Left lung (tissue), 10 donors: ENCODE data around the gene RASGRF2. TPM values are rescaled to one million over a fixed set of nuclear protein-coding genes. Genes with fewer than 3 reads are reported as not detected.

Experiments
- ATAC-seq: fragments of 200-7000 bp; cut with Tn5 transposase; one replicate; pipeline ENCODE4 v1.9.1; 2020; ENCODE audit warnings: moderate library complexity
- DNase-seq, 4 donors: peaks; one replicate each; pipeline ENCODE4 v3.0.0-alpha.2; 2013 to 2020
- H3K27ac ChIP-seq, 2 donors: fragments of 200-600 bp; sonication (generic) in 1 of 2; one replicate each; pipeline versions ENCODE4 v1.5.0 to v1.8.0; 2020 to 2021
- H3K27me3 ChIP-seq, 2 donors: fragments of 200-600 bp; sonication (generic) in 1 of 2; one replicate each; pipeline versions ENCODE4 v1.5.0 to v1.8.0; 2020 to 2021
- H3K36me3 ChIP-seq, 2 donors: fragments of 200-600 bp; sonication (generic) in 1 of 2; one replicate each; pipeline versions ENCODE4 v1.5.0 to v1.8.0; 2020 to 2021
- H3K4me1 ChIP-seq, 2 donors: fragments of 200-600 bp; one replicate each; pipeline ENCODE4 v1.8.0; 2021
- H3K4me3 ChIP-seq, 2 donors: fragments of 200-600 bp; sonication (generic) in 1 of 2; one replicate each; pipeline versions ENCODE4 v1.5.0 to v1.8.0; 2020 to 2021; ENCODE audit warnings: mild to moderate bottlenecking in 1 of 2
- H3K9me3 ChIP-seq, 2 donors: fragments of 200-600 bp; sonication (generic) in 1 of 2; one replicate each; pipeline versions ENCODE4 v1.5.0 to v1.8.0; 2020 to 2021
- CTCF ChIP-seq, 2 donors: fragments of 200-600 bp; sonication (generic) in 1 of 2; IDR thresholded peaks; one replicate each; pipeline versions ENCODE4 v1.5.0 to v1.8.0; 2021; ENCODE audit warnings: antibody characterized with exemption in 2 of 2
- intact Hi-C, 2 donors: fragments of 100-400 bp; cut with DNase I; formaldehyde crosslinking; loops; one replicate each; pipeline versions ENCODE4 v1.11.2 to v1.14.2; 2022
- polyA plus RNA-seq, 6 donors: library from polyadenylated mRNA; unstranded; fragments of 120-200 nt; gene quantifications; one replicate each; pipeline ENCODE4 v1.2.1, GENCODE V29; 2013; ENCODE audit not compliant: insufficient read length in 6 of 6
- total RNA-seq, 2 donors: library from RNA; stranded (reverse); fragmentation: NEBNext Ultra II Directional; extraction: Animal tissue kit (Norgen Biotek cat#: 25700); gene quantifications; one replicate each; pipeline ENCODE4 v1.2.1, GENCODE V29; 2021
- donor health status: DM: no; HTN: yes; CAD: no.
- donor health status: DM: no; HTN: no; CAD: no.

Gene RASGRF2
- total and polyA plus RNA-seq, 8 donors = 1.3 to 7.5 (median 2.8) TPM

DNA sequence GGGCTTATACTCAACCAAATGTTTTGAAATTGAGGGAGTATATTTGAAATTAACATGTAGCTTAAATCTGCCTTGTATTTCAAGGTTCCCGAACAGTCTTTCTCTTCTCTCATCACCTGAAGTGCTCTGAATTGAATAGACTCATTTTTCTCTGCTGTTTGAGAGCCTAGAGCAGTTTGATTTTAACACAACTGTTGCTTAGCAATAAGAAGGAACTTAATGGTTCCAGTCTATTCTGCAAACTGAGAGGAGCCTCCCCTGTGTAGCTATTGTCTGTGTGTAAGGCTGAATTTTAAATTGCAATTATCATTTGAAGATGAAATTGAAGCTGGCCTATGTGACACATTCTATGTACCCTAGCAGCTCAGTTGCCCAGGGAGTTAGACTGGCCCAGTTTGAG is 185.9 kb downstream of the RASGRF2 start:
- DNase-seq (no peak), ATAC-seq (no peak)
- no peak overlapping the region for H3K27ac ChIP-seq
- TF ChIP-seq CTCF (IDR thresholded peaks at IDR 0.05) = no peak
- intact Hi-C loops = no loop called here
- H3K9me3 ChIP-seq = no peaks in the 10 kb centered on the region
- H3K27me3 ChIP-seq = no peaks in the 10 kb centered on the region
- H3K4me1 ChIP-seq = no peaks in the 10 kb centered on the region
- H3K36me3 ChIP-seq = no peaks in the 10 kb centered on the region
- no peak overlapping the region for H3K4me3 ChIP-seq

DNA sequence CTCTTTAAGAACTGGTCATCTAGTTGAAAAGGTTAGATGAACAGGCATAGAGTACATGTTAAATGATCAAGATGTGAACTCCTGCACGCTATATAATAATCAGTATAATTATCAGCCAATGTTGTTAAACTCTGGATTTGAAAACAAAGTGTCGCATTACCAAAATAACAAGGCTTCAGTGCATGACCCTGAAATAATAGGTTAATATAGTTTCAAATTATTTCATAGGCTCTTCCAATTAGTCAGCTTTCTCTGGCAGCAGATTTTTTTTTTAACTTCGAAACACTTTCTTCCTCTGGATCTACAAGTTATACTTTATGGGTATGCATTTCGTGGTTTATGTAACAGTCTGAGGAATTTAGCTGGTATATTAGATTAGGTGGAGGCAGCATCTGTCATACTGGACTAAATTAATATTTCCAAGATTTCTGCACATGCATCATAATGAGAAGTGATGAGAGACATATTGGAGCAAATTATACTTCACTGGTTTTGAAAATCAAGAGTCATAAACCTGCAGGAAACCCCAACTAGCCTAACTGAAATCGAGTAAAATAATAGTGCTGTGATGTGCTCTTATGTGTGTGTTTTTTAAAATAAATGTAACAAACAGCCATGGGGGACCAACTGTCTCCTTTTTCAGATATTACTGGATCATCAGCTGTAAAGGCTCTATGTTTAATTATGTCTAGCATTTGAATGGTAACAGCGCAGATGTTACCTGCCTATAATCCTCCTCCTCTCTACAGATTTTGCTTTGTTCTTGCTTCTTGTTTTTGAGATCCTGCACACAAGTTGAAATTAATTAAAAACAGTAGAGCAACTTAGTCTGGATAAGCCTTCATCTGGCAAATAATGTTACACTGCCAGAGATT is 187.1 kb downstream of the RASGRF2 start:
- no peak for ATAC-seq
- no peaks in the 10 kb centered on the region for H3K9me3 ChIP-seq
- H3K4me1 ChIP-seq = no peaks in the 10 kb centered on the region
- DNase-seq = no peak
- intact Hi-C loops = no loop called here
- H3K27ac ChIP-seq = no peak overlapping the region
- TF ChIP-seq CTCF (IDR thresholded peaks at IDR 0.05) = no peak
- no peaks in the 10 kb centered on the region for H3K36me3 ChIP-seq
- no peak overlapping the region for H3K4me3 ChIP-seq
- no peaks in the 10 kb centered on the region for H3K27me3 ChIP-seq

DNA sequence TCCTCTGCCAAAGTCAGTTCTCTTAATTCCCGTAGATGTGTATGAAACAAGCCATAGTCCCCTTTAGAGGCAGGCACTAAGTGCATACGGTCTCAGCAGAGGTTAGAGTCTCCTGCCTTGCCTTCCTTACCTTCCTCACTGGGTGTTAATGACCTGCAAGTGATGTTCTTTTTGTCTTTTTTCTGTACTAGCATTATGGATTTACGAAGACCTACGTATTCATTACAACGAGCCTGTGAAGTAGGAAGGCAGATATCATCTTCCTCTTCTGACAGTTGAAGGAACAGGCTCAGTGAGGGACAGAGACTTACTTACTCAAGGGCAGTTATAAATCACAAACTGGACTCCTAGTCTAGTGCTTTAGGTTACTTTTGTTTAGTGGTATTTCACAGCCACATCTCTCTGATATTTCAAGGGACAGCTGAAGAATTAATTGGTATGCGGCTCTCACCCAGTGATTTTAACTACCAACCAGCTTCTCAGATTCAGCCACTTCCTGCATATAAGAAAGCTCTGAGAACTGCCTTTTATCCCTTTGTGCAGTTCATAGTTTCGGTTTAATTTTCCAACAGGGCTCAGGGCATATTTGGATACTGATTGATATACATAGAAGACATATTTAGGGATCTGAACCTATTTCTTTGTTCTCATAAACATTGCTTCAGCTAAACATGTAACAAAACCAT is 187.9 kb downstream of the RASGRF2 start:
- Histone ChIP-seq H3K4me1 (no peaks in the 10 kb centered on the region), H3K36me3 (no peaks in the 10 kb centered on the region), H3K27ac (no peak overlapping the region), H3K27me3 (no peaks in the 10 kb centered on the region), H3K9me3 (no peaks in the 10 kb centered on the region), H3K4me3 (no peak overlapping the region)
- DNase-seq = no peak
- no peak for TF ChIP-seq CTCF (IDR thresholded peaks at IDR 0.05)
- no peak for ATAC-seq
- intact Hi-C loops = no loop called here

DNA sequence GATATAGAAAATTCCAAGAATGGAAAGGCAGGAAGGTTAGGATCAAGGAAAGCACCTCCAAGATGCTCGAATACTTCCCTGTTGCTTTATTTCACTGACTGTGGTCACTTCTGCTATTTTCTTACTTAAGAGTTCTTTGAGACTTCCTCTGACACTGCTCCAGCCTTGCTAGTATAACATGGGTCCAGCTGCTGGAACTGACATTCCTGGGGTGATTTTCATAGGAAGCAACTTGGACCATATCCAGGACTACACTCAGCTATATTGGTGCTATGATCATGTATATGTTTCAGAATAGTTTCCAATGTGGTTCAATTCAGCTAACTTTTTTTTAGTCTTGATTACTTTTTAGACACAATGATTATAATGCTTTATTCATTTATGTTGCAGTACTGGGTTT is 191.4 kb downstream of the RASGRF2 start:
- no peak for TF ChIP-seq CTCF (IDR thresholded peaks at IDR 0.05)
- no peaks in the 10 kb centered on the region for H3K36me3 ChIP-seq
- DNase-seq (peak in 2 of 4 donors; percentile 49 to 73), ATAC-seq (no peak)
- H3K4me3 ChIP-seq = no peak overlapping the region
- no peaks in the 10 kb centered on the region for H3K27me3 ChIP-seq
- no peak overlapping the region for H3K27ac ChIP-seq
- no peaks in the 10 kb centered on the region for H3K4me1 ChIP-seq
- intact Hi-C loops = no loop called here
- H3K9me3 ChIP-seq = peaks cover 0 to 13% of the 10 kb centered on the region in 2 donors

- Histone ChIP-seq H3K9me3 (peaks cover 0 to 18% of the 10 kb centered on the region in 2 donors), H3K36me3 (no peaks in the 10 kb centered on the region), H3K4me3 (no peak overlapping the region), H3K27me3 (no peaks in the 10 kb centered on the region), H3K4me1 (no peaks in the 10 kb centered on the region), H3K27ac (no peak overlapping the region)
- intact Hi-C loops = no loop called here
- TF ChIP-seq CTCF (IDR thresholded peaks at IDR 0.05) = no peak
- DNase-seq (no peak), ATAC-seq (no peak)
Measured at GRCh38 chr5:81154725-81155124, 194.6 kb downstream of the RASGRF2 start.
